ENCODE results near the gene LCN15.
"Not testable (repeated sequence)": the region's sequence is repeated elsewhere in the genome, so short reads cannot be mapped to it uniquely, and the experiment has no call there.

DNA sequence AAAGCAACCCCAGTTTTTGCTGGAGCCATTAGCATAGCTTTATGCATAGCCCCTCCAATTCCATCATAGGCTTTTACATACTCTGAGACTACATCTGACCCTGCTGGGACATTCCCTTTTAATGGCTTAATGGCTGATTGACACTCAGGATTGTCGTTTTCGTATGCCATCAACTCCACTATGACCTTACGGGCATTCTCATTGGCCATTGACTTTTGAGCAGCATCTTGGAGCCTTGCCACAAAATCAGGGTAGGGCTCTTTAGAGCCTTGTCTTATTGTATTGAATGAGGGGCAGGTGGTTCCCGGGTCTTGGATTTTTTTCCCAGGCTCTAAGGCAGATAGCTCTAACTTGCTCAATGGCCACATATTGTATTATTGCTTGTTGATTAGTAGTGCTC lies 22.7 kb upstream of the LCN15 start:
- TF ChIP-seq, protein P1, sequence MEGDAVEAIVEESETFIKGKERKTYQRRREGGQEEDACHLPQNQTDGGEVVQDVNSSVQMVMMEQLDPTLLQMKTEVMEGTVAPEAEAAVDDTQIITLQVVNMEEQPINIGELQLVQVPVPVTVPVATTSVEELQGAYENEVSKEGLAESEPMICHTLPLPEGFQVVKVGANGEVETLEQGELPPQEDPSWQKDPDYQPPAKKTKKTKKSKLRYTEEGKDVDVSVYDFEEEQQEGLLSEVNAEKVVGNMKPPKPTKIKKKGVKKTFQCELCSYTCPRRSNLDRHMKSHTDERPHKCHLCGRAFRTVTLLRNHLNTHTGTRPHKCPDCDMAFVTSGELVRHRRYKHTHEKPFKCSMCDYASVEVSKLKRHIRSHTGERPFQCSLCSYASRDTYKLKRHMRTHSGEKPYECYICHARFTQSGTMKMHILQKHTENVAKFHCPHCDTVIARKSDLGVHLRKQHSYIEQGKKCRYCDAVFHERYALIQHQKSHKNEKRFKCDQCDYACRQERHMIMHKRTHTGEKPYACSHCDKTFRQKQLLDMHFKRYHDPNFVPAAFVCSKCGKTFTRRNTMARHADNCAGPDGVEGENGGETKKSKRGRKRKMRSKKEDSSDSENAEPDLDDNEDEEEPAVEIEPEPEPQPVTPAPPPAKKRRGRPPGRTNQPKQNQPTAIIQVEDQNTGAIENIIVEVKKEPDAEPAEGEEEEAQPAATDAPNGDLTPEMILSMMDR (IDR thresholded peaks at IDR 0.05), result not testable (repeated sequence)
- TF ChIP-seq POLR2A (IDR thresholded peaks at IDR 0.05), result not testable (repeated sequence)

Measured in Peyer's patch (tissue), 4 donors.